Measurements from ENCODE around the gene ARHGEF17.

GRCh38 chr11:73346186-73346935, 38.3 kb downstream of the ARHGEF17 start:
- TF ChIP-seq CTCF (conservative IDR thresholded peaks at IDR 0.05), result no peak
- no peak for TF ChIP-seq ZFX (IDR thresholded peaks at IDR 0.05)

All from C4-2B (cell line).